Adrenal gland (tissue), 12 donors: ENCODE results near the gene SNX22. TPM values are rescaled to one million over a fixed set of nuclear protein-coding genes. Genes with fewer than 3 reads are reported as not detected.

Source experiments
- DNase-seq, 7 donors: peaks; one replicate each; pipeline ENCODE4 v3.0.0-alpha.2; 2019 to 2020
- H3K27ac ChIP-seq, 5 donors: fragments of 200-600 bp; sonication (generic) in 4 of 5; 1 replicate in 3 of 5; 2 replicates in 2 of 5; pipeline versions ENCODE4 v1.5.1 to v1.8.0; 2016 to 2020; ENCODE audit warnings: mild to moderate bottlenecking in 1 of 5
- H3K27me3 ChIP-seq: fragments of 200-600 bp; 2 replicates; pipeline ENCODE4 v1.8.0; 2021
- H3K36me3 ChIP-seq, 2 donors: fragments of 200-600 bp; replicated peaks in 1 of 2; 1 replicate in 1 of 2; 2 replicates in 1 of 2; pipeline versions ENCODE4 v1.5.1 to v1.8.0; 2018 to 2022
- H3K4me1 ChIP-seq, 2 donors: fragments of 200-600 bp; replicated peaks in 1 of 2; 1 replicate in 1 of 2; 2 replicates in 1 of 2; pipeline versions ENCODE4 v1.5.1 to v1.8.0; 2018 to 2021
- H3K4me3 ChIP-seq, 4 donors: fragments of 200-600 bp; sonication (generic) in 3 of 4; one replicate each; pipeline ENCODE4 v1.5.1; 2016 to 2018
- H3K9me3 ChIP-seq, 3 donors: fragments of 200-600 bp; sonication (generic) in 1 of 3; replicated peaks in 1 of 3; 1 replicate in 2 of 3; 2 replicates in 1 of 3; pipeline versions ENCODE4 v1.5.1 to v1.8.0; 2016 to 2021
- POLR2A ChIP-seq, 2 donors: fragments of 450-650 bp; IDR thresholded peaks; one replicate each; pipeline ENCODE4 v1.6.1; 2017; ENCODE audit warnings: antibody characterized with exemption in 2 of 2, mild to moderate bottlenecking in 2 of 2, moderate library complexity in 1 of 2
- WGBS, 4 donors: extraction: QIAGEN DNeasy Blood & Tissue Kit in 2 of 4; methylation state at CpG; one replicate each; pipeline versions ENCODE4 v1.1.5 to v1.1.7; 2013 to 2017; 5-methylcytosine and 5-hydroxymethylcytosine counted together
- intact Hi-C, 2 donors: fragments of 100-400 bp; cut with DNase I; formaldehyde crosslinking; loops; one replicate each; pipeline versions ENCODE4 v1.14.1 to v1.15.0; 2022 to 2023
- polyA plus RNA-seq, 3 donors: library from polyadenylated mRNA; stranded (reverse); fragments of 200-250 nt in 2 of 3; fragments of 350-450 nt in 1 of 3; fragmentation: Illumina TruSeq in 1 of 3; extraction: RNeasy Lipid Tissue Mini Kit (QIAGEN cat#74804) in 1 of 3; gene quantifications; one replicate each; pipeline ENCODE4 v1.2.3, GENCODE V29; 2013 to 2014
- total RNA-seq, 9 donors: library from RNA; depleted of rRNA in 4 of 9; stranded (reverse); fragments of >200 nt in 4 of 9; fragments of 120-200 nt in 1 of 9; fragmentation: NEBNext Ultra II Directional in 1 of 9; extraction: Animal tissue kit (Norgen Biotek cat#: 25700) in 1 of 9; gene quantifications; one replicate each; pipeline versions ENCODE4 v1.1.0 to v1.2.4, GENCODE V29; 2013 to 2023
- TF ChIP-seq, protein P1 (sequence below), 6 experiments: fragments of 450-650 bp in 4 of 6; fragments of 200-600 bp in 2 of 6; sonication (generic) in 1 of 6; IDR thresholded peaks; 1 replicate in 5 of 6; 2 replicates in 1 of 6; pipeline versions ENCODE4 v1.5.1 to v1.8.0; 2016 to 2021; ENCODE audit warnings: antibody characterized with exemption in 6 of 6, mild to moderate bottlenecking in 2 of 6, moderate library complexity in 1 of 6
- donor health status: healthy with polysubstance abuse.
- donor health status: Bipolar disorder and iron deficiency.
- donor health status: DM: yes; HTN: yes; CAD: no.
- donor health status: DM: no; HTN: no; CAD: no.
- donor health status: DM: no; HTN: no; CAD: no.
- donor health status: DM: yes; HTN: yes; CAD: no.

The SNX22 gene
- total and polyA plus RNA-seq, 12 donors = 0.15 to 3.1 (median 1.0) TPM

DNA sequence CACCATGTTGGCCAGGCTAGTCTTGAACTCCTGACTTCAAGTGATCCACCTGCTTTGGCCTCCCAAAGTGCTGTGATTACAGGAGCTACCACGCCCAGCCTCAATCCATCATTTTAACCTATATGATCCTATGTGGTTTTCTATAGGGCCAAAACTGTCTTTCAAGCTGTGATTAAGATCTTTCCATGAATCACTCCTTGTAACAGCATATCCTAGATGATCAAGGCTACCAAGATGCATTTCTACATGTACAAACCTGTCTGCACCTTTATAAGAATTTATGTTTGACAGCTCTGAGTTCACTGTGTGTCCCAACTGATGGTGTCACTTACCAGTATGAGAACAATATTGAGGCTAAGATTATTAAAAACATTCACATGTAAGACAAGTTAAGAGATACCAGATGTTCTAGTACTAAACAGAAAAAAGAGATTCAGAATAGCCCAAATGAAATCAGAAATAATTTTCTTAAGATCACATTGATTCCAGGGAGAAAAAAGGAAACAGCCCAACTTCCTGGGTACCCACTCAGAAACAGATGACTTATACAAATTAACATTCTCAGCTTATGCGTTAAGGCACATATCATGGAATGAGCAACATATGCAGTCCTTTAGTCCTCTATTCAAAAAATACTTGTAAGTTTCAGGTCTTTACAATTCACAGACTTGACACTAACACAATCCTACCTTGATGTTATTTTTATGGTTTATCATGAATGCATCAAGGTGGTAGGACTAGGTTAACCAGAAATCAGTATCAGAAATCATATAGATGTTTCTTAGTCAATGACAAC is 36.1 kb downstream of the SNX22 start:
- TF ChIP-seq POLR2A (IDR thresholded peaks at IDR 0.05) = no peak
- TF ChIP-seq, protein P1, sequence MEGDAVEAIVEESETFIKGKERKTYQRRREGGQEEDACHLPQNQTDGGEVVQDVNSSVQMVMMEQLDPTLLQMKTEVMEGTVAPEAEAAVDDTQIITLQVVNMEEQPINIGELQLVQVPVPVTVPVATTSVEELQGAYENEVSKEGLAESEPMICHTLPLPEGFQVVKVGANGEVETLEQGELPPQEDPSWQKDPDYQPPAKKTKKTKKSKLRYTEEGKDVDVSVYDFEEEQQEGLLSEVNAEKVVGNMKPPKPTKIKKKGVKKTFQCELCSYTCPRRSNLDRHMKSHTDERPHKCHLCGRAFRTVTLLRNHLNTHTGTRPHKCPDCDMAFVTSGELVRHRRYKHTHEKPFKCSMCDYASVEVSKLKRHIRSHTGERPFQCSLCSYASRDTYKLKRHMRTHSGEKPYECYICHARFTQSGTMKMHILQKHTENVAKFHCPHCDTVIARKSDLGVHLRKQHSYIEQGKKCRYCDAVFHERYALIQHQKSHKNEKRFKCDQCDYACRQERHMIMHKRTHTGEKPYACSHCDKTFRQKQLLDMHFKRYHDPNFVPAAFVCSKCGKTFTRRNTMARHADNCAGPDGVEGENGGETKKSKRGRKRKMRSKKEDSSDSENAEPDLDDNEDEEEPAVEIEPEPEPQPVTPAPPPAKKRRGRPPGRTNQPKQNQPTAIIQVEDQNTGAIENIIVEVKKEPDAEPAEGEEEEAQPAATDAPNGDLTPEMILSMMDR (IDR thresholded peaks at IDR 0.05) = no peak
- Histone ChIP-seq H3K4me3 (no peak overlapping the region), H3K27me3 (no peaks in the 10 kb centered on the region), H3K9me3 (no peaks in the 10 kb centered on the region), H3K27ac (no peak overlapping the region), H3K4me1 (no peaks in the 10 kb centered on the region), H3K36me3 (no peaks in the 10 kb centered on the region)
- DNase-seq = no peak
- WGBS, 4 donors = 88 to 98% (median 95%) methylated on average over 2 of the region's 2 CpGs
- intact Hi-C loops = no loop called here

DNA sequence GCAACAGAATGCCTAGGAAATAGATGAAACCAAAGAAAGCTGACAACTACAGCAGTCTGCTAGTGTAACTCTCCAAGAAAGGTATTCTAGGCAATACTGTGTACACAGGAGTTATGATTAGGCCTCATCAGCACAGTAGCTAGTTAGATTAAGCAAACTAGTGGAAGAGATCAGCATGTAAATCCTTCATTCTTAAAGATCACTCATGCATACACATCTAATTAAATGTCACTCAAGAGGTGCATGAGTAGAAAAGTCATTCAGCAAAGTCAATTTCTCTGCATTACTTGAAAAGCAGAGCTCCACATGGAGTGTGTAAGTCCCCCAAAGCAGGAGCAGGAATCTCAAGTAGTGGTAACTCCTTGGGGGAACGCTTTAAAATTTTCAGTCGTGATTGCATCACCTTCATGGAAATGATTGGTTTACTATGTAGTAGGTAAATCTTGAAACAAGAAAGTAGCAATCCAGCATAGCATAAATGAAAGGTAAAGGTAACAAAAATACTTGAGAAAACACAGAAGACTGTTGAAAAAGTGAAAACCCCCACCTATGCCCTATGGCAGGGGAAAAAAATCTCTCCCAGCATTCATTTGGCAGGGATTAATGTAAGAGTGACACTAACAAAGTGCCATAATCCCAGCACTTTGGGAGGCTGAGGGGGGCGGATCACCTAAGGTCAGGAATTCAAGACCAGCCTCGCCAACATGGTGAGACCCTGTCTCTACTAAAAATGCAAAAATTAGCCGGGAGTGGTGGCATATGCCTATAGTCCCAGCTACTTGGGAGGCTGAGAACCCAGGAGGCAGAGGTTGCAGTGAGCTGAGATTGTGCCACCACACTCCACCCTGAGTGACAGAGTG is 40.7 kb downstream of the SNX22 start:
- intact Hi-C loops = no loop called here
- peaks cover 0 to 6% of the 10 kb centered on the region in 2 donors for H3K36me3 ChIP-seq

GRCh38 chr15:64193971-64194370 is 42.4 kb downstream of the SNX22 start:
- 87 to 96% (median 91%) methylated on average over 6 of the region's 6 CpGs for WGBS, 4 donors
- intact Hi-C loops = no loop called here
- no peak overlapping the region for H3K4me3 ChIP-seq

More for the DNA sequence above, 40.7 kb downstream of the SNX22 start:
- Histone ChIP-seq H3K27ac (no peak overlapping the region), H3K4me3 (no peak overlapping the region), H3K27me3 (no peaks in the 10 kb centered on the region), H3K9me3 (no peaks in the 10 kb centered on the region), H3K4me1 (no peaks in the 10 kb centered on the region)
- 95 to 98% (median 98%) methylated on average over 5 of the region's 5 CpGs for WGBS, 4 donors
- no peak for DNase-seq
- TF ChIP-seq POLR2A (IDR thresholded peaks at IDR 0.05) = no peak

DNA sequence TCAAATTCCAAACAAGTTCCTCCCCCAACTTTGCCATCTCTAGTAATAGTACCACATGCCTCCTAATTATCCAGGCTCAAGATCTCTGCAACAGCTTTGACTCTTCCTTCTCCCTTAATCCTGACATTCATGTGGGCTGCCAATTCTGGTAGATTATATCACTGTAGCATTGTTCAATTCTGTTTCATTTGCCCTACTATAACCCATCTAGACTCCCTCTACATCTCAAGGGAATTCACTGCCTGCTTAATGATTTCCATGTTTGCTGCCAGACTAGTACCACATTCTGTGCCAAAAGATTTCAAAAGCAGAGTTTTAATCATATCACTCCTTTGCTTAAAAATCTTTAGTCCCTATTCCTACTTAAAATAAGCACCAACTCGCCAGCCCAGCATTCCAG is 45.9 kb downstream of the SNX22 start:
- Histone ChIP-seq H3K4me3 (no peak overlapping the region), H3K4me1 (no peaks in the 10 kb centered on the region), H3K9me3 (no peaks in the 10 kb centered on the region), H3K36me3 (peaks cover 0 to 13% of the 10 kb centered on the region in 2 donors), H3K27me3 (no peaks in the 10 kb centered on the region), H3K27ac (no peak overlapping the region)
- TF ChIP-seq POLR2A (IDR thresholded peaks at IDR 0.05) = no peak
- TF ChIP-seq, protein P1 (IDR thresholded peaks at IDR 0.05) = no peak
- peak in 1 of 7 donors; percentile 17 for DNase-seq
- WGBS, 4 donors = 54 to 75% (median 60%) methylated on average over 1 of the region's 1 CpG
- intact Hi-C loops = no loop called here

More at GRCh38 chr15:64193971-64194370, 42.4 kb downstream of the SNX22 start:
- no peaks in the 10 kb centered on the region for H3K9me3 ChIP-seq
- H3K27me3 ChIP-seq = no peaks in the 10 kb centered on the region
- no peaks in the 10 kb centered on the region for H3K4me1 ChIP-seq
- H3K36me3 ChIP-seq = peaks cover 0 to 6% of the 10 kb centered on the region in 2 donors
- TF ChIP-seq, protein P1 (IDR thresholded peaks at IDR 0.05) = no peak
- no peak for TF ChIP-seq POLR2A (IDR thresholded peaks at IDR 0.05)
- no peak overlapping the region for H3K27ac ChIP-seq
- no peak for DNase-seq
